Heart left ventricle (tissue), 13 donors: ENCODE measurements around the gene F7.

Experiments used
- POLR2A ChIP-seq, 2 donors: fragments of 450-650 bp; IDR thresholded peaks; one replicate each; pipeline ENCODE4 v1.6.1; 2017; ENCODE audit warnings: antibody characterized with exemption in 2 of 2, mild to moderate bottlenecking in 2 of 2, moderate library complexity in 2 of 2
- TF ChIP-seq, protein P1 (sequence below), 12 donors: fragments of 200-600 bp; sonication (generic) in 4 of 12; IDR thresholded peaks; one replicate each; pipeline versions ENCODE4 v1.5.0 to v1.8.0; 2018 to 2022; ENCODE audit warnings: antibody characterized with exemption in 12 of 12, mild to moderate bottlenecking in 5 of 12
- donor health status: ischemic (EF 13 %, LVEDD 7.1; RV severe dilation, severe dysfunction).
- donor health status: DM: no; HTN: yes; CAD: no.
- donor health status: DM: no; HTN: no; CAD: no.
- donor health status: ischemic (EF 25% LVEDD 6.9; RV normal size, moderate dysfunction).
- donor health status: ischemic (EF 25% LVEDD 5.7; RV mildly dilated, moderate dysfunction).
- donor health status: ischemic (EF 35%, LVEDD 5.7; RV mildly dilated, moderate dysfunction).
- donor health status: nonischemic (EF 11% LVEDD 7.7; RV severe dilation, severe dysfunction).
- donor health status: DM: yes; HTN: yes; CAD: no.
- donor health status: PGD.
- donor health status: ischemic (EF 29% LVEDD 5.4; RV normal size, mild dysfunction).
- donor health status: nonischemic (EF 23%, LVEDD 6.1; RV moderate dilation, normal function).

DNA sequence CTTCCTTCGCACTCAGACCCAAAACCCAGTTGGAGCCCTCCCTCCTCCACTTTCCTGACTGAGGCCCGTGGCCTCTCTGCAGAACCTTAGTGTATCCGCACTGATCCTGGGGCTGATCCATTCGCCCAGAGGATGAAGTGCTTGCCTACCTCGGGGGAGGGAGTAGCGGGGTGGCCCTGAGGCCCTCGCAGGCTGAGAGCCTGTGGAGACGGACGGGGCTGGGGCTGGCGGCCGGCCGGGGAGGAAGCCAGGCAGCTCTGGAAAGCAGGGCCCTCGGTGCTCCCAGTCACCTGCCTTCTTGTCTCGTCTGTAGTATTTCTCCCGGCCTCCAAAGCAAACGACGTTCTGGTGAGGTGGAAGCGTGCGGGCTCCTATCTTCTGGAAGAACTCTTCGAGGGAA, 54.1 kb downstream of the F7 start:
- TF ChIP-seq, protein P1, sequence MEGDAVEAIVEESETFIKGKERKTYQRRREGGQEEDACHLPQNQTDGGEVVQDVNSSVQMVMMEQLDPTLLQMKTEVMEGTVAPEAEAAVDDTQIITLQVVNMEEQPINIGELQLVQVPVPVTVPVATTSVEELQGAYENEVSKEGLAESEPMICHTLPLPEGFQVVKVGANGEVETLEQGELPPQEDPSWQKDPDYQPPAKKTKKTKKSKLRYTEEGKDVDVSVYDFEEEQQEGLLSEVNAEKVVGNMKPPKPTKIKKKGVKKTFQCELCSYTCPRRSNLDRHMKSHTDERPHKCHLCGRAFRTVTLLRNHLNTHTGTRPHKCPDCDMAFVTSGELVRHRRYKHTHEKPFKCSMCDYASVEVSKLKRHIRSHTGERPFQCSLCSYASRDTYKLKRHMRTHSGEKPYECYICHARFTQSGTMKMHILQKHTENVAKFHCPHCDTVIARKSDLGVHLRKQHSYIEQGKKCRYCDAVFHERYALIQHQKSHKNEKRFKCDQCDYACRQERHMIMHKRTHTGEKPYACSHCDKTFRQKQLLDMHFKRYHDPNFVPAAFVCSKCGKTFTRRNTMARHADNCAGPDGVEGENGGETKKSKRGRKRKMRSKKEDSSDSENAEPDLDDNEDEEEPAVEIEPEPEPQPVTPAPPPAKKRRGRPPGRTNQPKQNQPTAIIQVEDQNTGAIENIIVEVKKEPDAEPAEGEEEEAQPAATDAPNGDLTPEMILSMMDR (IDR thresholded peaks at IDR 0.05): no peak
- no peak for TF ChIP-seq POLR2A (IDR thresholded peaks at IDR 0.05)
